Body of pancreas (tissue), 4 donors: Measurements from ENCODE around the gene CDKN1A.

Source experiments
- CTCF ChIP-seq, 7 experiments: fragments of 450-650 bp in 4 of 7; fragments of 200-600 bp in 3 of 7; sonication (generic) in 3 of 7; IDR thresholded peaks; one replicate each; pipeline ENCODE4 v1.5.1; 2016 to 2019; ENCODE audit warnings: antibody characterized with exemption in 7 of 7
- POLR2A ChIP-seq, 3 donors: fragments of 450-650 bp; IDR thresholded peaks; one replicate each; pipeline ENCODE4 v1.6.1; 2016; ENCODE audit warnings: antibody characterized with exemption in 3 of 3, mild to moderate bottlenecking in 2 of 3

GRCh38 chr6:36631326-36632011, 47.0 kb upstream of the CDKN1A start:
- TF ChIP-seq CTCF (IDR thresholded peaks at IDR 0.05) (no peak), POLR2A (IDR thresholded peaks at IDR 0.05) (no peak)
